Measurements from ENCODE around the gene SYNGR3.

The SYNGR3 gene

GRCh38 chr16:2003827-2004641 lies 14.3 kb downstream of the SYNGR3 start:
- Histone ChIP-seq H3K4me2 (ENCODE audit: low read depth, low read length, poor library complexity, severe bottlenecking) (no peak overlapping the region), H3K4me3 (ENCODE audit: insufficient read depth, low read length, poor library complexity, severe bottlenecking) (no peak overlapping the region), H3K9ac (ENCODE audit: low read length) (no peak overlapping the region), H3K9me2 (replicated peaks; ENCODE audit: insufficient read depth, low read length) (no peaks in the 10 kb centered on the region), H3K27ac (ENCODE audit: low read depth, low read length) (no peak overlapping the region), H2AFZ (ENCODE audit: low read depth, low read length, severe bottlenecking) (no peak overlapping the region), H3K36me3 (ENCODE audit: low read length) (no peaks in the 10 kb centered on the region), H3K27me3 (ENCODE audit: low read length) (no peaks in the 10 kb centered on the region), H3K9me3 (ENCODE audit: insufficient read depth, low read length) (no peaks in the 10 kb centered on the region), H3K79me2 (ENCODE audit: insufficient read depth, low read length) (peaks cover 58% of the 10 kb centered on the region), H4K20me1 (ENCODE audit: low read depth, low read length) (no peaks in the 10 kb centered on the region; the same call in 1 of the 2 replicates), H3F3A (ENCODE audit: insufficient read depth) (0 out of 2 replicates have a peak, but pooled peaks cover 3% of the 10 kb centered on the region)
- TF ChIP-seq, protein P1, sequence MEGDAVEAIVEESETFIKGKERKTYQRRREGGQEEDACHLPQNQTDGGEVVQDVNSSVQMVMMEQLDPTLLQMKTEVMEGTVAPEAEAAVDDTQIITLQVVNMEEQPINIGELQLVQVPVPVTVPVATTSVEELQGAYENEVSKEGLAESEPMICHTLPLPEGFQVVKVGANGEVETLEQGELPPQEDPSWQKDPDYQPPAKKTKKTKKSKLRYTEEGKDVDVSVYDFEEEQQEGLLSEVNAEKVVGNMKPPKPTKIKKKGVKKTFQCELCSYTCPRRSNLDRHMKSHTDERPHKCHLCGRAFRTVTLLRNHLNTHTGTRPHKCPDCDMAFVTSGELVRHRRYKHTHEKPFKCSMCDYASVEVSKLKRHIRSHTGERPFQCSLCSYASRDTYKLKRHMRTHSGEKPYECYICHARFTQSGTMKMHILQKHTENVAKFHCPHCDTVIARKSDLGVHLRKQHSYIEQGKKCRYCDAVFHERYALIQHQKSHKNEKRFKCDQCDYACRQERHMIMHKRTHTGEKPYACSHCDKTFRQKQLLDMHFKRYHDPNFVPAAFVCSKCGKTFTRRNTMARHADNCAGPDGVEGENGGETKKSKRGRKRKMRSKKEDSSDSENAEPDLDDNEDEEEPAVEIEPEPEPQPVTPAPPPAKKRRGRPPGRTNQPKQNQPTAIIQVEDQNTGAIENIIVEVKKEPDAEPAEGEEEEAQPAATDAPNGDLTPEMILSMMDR (IDR thresholded peaks at IDR 0.05; ENCODE audit: insufficient read depth, low read length, poor library complexity, severe bottlenecking), result peak; percentile 97
- no peak for TF ChIP-seq EZH2phosphoT487 (conservative IDR thresholded peaks at IDR 0.05; ENCODE audit: low read length)

DNA sequence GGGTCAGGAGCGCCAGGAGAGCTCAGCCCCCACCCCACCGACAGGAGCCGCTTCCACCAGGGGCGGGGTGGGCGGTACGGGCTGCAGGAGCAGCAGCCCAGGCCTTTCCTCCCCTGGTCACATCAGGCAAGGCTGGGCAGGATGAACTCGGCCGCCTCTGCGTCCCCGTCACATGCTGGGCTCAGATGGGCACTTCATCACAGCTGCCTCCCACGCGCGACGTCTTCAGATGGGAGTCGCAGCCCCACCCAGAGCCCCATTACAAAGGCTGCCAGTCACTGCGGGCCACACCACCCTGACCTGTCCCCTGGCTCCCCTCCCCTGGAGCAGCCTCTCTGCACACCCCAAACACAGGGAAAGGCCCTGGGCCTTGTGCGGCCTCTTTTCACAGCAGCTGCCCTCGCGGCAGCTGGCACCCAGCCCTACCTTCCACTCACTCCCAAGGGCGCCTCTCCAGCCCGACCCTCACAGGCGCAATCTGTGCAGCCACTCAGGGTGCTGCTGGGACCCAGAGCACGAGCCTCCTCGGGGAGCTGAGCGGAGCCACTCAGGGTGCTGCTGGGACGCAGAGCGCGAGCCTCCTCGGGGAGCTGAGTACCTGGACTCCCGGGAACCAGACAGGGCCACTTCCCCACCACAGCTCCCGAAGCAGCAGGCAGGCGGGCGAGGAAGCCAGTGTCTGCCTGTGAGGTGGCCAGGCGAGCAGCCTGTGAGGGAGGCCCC lies 15.2 kb downstream of the SYNGR3 start:
- Histone ChIP-seq H3F3A (ENCODE audit: insufficient read depth) (0 out of 2 replicates have a peak, but pooled peaks cover 3% of the 10 kb centered on the region), H3K4me3 (ENCODE audit: insufficient read depth, low read length, poor library complexity, severe bottlenecking) (no peak overlapping the region), H3K27ac (ENCODE audit: low read depth, low read length) (no peak overlapping the region), H2AFZ (ENCODE audit: low read depth, low read length, severe bottlenecking) (no peak overlapping the region), H3K79me2 (ENCODE audit: insufficient read depth, low read length) (peaks cover 61% of the 10 kb centered on the region), H3K9me2 (replicated peaks; ENCODE audit: insufficient read depth, low read length) (no peaks in the 10 kb centered on the region), H3K27me3 (ENCODE audit: low read length) (no peaks in the 10 kb centered on the region), H4K20me1 (ENCODE audit: low read depth, low read length) (no peaks in the 10 kb centered on the region; the same call in 1 of the 2 replicates), H3K9me3 (ENCODE audit: insufficient read depth, low read length) (no peaks in the 10 kb centered on the region), H3K9ac (ENCODE audit: low read length) (no peak overlapping the region), H3K36me3 (ENCODE audit: low read length) (no peaks in the 10 kb centered on the region), H3K4me2 (ENCODE audit: low read depth, low read length, poor library complexity, severe bottlenecking) (no peak overlapping the region)
- TF ChIP-seq EZH2phosphoT487 (conservative IDR thresholded peaks at IDR 0.05; ENCODE audit: low read length), result no peak
- TF ChIP-seq, protein P1 (IDR thresholded peaks at IDR 0.05; ENCODE audit: insufficient read depth, low read length, poor library complexity, severe bottlenecking), result no peak

DNA sequence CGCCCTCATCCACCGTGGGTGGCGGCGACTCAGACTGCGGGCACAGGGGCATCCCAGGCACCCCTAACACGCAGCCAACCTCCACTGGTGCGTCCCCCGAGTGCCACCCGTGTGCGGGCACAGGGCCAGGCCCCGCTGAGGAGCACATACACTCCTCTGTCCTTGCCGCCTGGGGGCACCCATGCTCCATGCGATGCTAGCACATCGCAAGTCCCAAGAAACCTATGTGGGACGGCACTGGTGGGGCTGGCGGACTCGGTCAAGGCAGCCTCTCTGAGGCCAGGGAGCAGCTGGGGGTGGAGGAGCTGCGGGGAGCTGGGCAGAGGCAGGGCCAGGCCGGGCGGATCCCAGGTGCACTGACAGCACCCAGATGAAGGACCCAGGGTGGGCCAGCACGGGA lies 15.9 kb downstream of the SYNGR3 start:
- Histone ChIP-seq H3K9me2 (replicated peaks; ENCODE audit: insufficient read depth, low read length) (no peaks in the 10 kb centered on the region), H3K36me3 (ENCODE audit: low read length) (no peaks in the 10 kb centered on the region), H3K4me2 (ENCODE audit: low read depth, low read length, poor library complexity, severe bottlenecking) (no peak overlapping the region), H2AFZ (ENCODE audit: low read depth, low read length, severe bottlenecking) (no peak overlapping the region), H3F3A (ENCODE audit: insufficient read depth) (0 out of 2 replicates have a peak, but pooled peaks cover 3% of the 10 kb centered on the region), H4K20me1 (ENCODE audit: low read depth, low read length) (no peaks in the 10 kb centered on the region; the same call in 1 of the 2 replicates), H3K4me3 (ENCODE audit: insufficient read depth, low read length, poor library complexity, severe bottlenecking) (no peak overlapping the region), H3K9me3 (ENCODE audit: insufficient read depth, low read length) (no peaks in the 10 kb centered on the region), H3K27me3 (ENCODE audit: low read length) (no peaks in the 10 kb centered on the region), H3K9ac (ENCODE audit: low read length) (no peak overlapping the region), H3K27ac (ENCODE audit: low read depth, low read length) (no peak overlapping the region), H3K79me2 (ENCODE audit: insufficient read depth, low read length) (peaks cover 61% of the 10 kb centered on the region)
- TF ChIP-seq, protein P1 (IDR thresholded peaks at IDR 0.05; ENCODE audit: insufficient read depth, low read length, poor library complexity, severe bottlenecking), result no peak
- no peak for TF ChIP-seq EZH2phosphoT487 (conservative IDR thresholded peaks at IDR 0.05; ENCODE audit: low read length)

All from SU-DHL-6 (cell line).